GM12873 (cell line): ENCODE measurements around the gene AP1S1.

Experiments used
- TF ChIP-seq, protein P1 (sequence below): IDR thresholded peaks from 2 replicates; pipeline ENCODE4 v1.5.1; 2012; ENCODE audit warnings: low read depth, mild to moderate bottlenecking, moderate library complexity, low read length, control low read depth; ENCODE audit not compliant: insufficient read depth; ENCODE audit errors: missing control alignments

Gene AP1S1

DNA sequence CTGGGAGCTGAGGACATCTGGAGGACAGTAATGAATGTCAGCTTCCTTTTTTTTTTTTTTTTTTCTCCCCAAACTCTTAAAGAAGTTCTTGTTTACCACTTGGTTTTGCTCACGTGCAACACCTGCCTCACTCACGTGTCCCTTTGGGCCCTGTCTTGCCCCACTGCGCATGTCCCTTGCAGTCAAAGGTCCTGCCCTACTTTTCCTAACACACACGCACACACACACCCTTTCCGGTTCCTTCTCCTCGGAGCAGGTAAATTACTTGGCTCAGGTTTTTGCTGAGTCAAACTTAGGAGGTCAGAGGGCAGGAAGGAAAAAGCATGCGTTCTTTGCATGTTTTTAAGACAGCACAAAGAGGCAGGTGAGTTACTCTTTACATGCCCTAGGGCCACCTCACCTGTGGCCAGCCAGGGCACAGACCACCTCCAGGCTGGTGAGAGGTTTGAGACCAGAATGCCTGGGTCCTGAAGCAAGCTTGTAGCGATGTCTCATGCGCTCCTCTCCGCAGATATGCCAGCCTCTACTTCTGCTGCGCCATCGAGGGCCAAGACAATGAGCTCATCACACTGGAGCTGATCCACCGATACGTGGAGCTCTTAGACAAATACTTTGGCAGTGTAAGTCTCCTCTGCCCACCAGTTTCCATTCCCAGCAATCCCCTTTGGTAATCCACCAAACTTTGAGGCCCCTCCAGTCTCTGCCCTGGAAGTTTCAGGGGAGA lies 2.8 kb downstream of the AP1S1 start:
- TF ChIP-seq, protein P1, sequence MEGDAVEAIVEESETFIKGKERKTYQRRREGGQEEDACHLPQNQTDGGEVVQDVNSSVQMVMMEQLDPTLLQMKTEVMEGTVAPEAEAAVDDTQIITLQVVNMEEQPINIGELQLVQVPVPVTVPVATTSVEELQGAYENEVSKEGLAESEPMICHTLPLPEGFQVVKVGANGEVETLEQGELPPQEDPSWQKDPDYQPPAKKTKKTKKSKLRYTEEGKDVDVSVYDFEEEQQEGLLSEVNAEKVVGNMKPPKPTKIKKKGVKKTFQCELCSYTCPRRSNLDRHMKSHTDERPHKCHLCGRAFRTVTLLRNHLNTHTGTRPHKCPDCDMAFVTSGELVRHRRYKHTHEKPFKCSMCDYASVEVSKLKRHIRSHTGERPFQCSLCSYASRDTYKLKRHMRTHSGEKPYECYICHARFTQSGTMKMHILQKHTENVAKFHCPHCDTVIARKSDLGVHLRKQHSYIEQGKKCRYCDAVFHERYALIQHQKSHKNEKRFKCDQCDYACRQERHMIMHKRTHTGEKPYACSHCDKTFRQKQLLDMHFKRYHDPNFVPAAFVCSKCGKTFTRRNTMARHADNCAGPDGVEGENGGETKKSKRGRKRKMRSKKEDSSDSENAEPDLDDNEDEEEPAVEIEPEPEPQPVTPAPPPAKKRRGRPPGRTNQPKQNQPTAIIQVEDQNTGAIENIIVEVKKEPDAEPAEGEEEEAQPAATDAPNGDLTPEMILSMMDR: no peak

DNA sequence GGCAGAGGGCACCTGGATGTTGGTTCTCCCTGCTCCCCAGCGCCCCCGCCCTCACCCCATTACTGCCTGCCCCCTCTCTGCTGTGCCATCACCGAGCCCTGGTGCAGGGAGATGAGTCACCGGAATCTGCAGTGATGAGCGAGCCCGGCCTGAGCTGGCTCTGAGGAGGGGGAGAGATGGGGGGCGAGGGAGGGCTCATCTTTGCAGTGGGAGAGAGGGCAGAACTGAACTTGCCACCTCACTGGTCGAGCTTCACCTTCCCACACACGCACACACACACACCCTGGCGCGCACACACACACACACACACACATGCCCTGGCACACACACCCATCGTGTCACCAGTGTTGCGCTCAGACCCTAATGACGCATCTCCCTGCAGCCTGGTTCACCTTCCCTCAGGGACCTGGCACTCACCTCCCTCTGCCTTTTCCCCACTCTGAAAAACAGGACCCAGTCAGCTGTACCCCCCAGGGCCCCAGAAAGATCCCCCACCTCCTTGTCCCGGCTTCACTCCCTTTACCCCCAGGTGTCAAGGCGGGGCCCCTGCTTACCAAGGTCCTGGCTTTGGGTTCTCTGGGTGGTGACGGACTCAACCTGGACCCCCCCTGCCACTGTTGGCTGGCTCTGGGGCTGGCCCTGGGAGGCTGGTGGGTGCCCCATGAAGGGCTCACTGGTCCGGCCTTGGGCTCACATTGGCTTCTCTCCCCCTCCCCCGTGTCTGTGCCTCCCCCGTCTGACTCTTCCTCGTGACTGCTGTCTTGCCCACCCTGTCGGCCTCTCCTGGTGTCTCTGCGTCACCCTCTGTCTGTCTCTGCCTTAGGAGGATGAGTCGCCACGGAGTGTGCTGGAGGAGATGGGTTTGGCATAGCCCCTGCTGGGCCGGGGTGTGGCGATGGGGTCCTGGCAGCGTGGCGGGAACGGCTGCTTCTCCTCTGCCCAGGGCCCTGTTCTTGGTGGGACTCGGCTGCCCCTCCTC lies 5.7 kb downstream of the AP1S1 start:
- TF ChIP-seq, protein P1: no peak

DNA sequence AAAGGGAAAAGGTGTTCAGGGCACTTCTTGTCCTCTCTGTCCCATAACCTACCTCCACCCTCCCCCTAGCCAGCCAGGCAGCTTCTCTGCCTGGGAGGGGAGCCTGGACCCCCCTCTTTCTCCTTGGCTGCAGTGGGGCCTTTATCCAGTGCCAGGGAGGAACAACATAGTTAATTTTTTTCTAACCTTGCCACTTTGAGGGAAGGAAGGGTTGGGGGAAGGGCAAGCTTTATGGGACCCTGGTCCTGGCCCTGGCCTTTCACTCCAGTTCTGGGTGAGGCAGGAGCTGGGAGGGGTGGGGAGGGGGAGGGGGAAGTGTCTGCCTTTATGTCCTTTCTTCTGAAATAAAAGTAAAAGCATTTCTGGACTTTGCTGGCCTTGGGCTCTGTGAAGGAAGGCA lies 6.6 kb downstream of the AP1S1 start:
- TF ChIP-seq, protein P1: no peak

DNA sequence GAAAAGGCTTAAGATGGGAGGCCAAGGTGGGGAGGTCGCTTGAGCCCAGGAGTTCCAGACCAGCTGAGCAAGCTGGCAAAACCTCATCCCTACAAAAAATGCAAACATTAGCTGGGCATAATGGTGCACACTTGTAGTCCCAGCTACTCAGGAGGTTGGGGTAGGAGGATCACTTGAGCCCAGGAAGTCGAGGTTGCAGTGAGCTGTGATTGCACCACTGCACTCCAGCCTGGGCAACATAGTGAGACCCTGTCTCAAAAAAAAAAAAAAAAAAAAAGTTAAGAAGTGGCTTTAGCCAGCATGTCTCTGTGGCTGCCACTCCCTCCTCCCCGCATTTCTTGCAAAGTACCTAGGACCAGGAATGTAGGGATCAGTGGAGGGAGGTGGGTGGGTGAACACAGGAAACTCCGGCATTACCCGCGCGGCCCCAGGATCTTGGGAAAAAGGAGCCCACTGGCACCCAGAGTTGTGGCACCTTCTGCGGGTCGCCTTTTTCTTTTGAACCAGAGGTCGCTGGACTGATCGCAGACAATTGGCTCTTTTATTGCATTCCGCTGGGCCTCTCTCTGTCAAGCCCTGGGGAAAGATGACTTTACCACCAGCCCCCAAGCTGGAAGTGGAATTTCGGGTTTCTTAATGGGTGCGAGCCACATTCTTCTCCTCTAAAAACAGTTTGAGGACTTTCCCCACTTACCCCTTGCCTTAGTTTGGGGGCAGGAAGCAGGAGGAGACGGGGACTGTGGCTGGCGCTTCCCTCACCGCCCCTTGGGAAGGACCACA lies 7.6 kb downstream of the AP1S1 start:
- TF ChIP-seq, protein P1: no peak

DNA sequence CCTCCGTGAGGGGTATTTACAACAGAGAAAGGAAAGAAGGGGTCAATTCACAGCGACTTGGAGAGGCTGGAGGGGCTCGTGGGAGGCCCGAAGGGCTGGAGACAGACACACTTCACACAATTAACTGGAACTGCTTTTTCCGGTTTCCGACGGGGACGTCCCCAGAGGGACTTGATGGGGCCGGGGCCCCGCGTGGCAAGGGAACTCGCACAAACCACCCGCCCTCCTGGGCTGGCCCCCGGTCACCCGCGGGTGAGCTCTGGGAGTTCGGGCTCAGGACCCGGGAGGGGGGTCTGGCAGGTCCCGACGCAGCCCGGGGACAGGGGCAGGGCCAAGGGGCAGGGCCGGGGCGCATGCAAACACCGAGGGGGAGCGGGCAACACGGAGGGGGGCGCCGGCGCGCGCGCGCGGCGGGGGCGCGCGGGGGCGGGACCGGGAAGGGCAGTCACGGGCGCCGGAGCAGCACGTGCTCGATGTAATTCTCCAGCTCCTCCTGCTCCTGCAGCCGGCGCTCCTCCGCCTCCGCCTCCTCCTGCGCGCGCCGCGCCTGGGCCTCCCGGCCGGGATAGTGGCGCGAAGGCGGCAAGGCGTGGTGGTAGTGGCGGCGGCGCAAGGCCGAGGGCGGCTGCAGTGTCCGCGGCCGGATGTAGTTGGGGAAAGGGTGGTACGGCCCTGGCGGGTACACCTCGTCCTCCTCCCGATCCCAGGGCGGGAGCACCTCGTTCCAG lies 8.4 kb downstream of the AP1S1 start:
- TF ChIP-seq, protein P1: no peak

DNA sequence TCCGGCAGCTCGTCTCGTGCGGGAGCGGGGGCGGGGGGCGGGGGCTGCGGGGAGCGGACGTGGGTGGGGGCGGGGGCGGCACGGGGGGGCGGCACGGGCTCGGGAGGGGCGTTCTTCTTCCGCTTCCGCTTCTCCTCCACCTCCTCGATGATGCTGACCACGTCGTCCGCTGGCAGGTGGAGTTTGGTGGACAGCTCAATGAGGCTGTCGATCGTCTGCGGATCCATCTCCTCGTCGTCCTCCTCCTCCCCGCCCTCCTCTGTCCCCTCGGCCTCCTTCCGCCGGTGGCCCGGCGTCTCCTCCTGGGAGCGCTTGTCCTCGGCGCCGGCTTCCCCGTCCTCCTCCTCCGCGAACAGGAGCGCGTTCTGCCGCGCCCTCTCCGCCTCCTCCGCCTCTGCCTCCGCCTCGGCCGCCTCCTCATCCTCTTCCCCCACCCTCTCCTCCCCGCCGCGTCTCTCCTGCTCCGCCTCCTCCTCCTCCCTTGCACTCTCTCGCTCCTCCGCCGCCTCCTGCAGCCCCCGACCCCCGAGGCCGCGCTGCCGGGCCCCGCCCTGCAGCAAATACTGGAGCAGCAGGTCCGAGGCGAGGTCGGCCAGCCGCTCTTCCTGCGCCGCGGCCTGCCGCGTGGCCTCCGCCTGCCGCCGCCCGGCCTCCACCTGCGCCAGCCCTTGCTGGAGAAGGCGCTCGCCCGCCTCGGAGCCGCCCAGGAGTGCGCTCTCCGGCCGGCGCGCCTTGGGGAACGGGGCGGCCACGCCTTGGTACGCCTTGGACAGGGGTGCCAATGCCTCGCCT lies 9.2 kb downstream of the AP1S1 start:
- TF ChIP-seq, protein P1: no peak
